Neural cell (in vitro differentiated cells): Measurements from ENCODE around the gene USP37. TPM values are rescaled to one million over a fixed set of nuclear protein-coding genes. Genes with fewer than 3 reads are reported as not detected.
A peak's percentile ranks its signal among the peaks of the same experiment; 100 is the strongest.

Experiments
- H2AFZ ChIP-seq: fragments of 200-600, 300-800 bp; sonication (generic), shearing (Covaris generic); 2 replicates; pipeline ENCODE4 v1.6.0; 2014; ENCODE audit warnings: low read depth, mild to moderate bottlenecking, antibody characterized with exemption, low read length, moderate library complexity
- H3F3A ChIP-seq: fragments of 200-600 bp; shearing (Covaris generic); 2 replicates; pipeline ENCODE4 v1.6.1; 2016; ENCODE audit warnings: mild to moderate bottlenecking, moderate library complexity, mixed read lengths, antibody characterized with exemption, low read length; ENCODE audit not compliant: insufficient read depth, poor library complexity, severe bottlenecking
- H3K27ac ChIP-seq: fragments of 200-600, 300-800 bp; sonication (generic), shearing (Covaris generic); 2 replicates; pipeline ENCODE4 v1.5.1; 2014; ENCODE audit warnings: mild to moderate bottlenecking, low read length, moderate library complexity
- H3K27me3 ChIP-seq: fragments of 300-800, 200-600 bp; sonication (generic), shearing (Covaris generic); 2 replicates; pipeline ENCODE4 v1.6.0; 2014; ENCODE audit warnings: mild to moderate bottlenecking, low read depth, low read length, moderate library complexity; ENCODE audit not compliant: insufficient read depth
- H3K36me3 ChIP-seq: fragments of 300-800, 200-600 bp; sonication (generic), shearing (Covaris generic); 2 replicates; pipeline ENCODE4 v1.5.1; 2014; ENCODE audit warnings: mild to moderate bottlenecking, antibody characterized with exemption, low read length, moderate library complexity; ENCODE audit not compliant: insufficient read depth
- H3K4me2 ChIP-seq: fragments of 300-800, 200-600 bp; sonication (generic), shearing (Covaris generic); 2 replicates; pipeline ENCODE4 v1.6.0; 2014; ENCODE audit warnings: mild to moderate bottlenecking, low read length
- H3K4me3 ChIP-seq: fragments of 300-800, 200-600 bp; sonication (generic), shearing (Covaris generic); 2 replicates; pipeline ENCODE4 v1.5.1; 2014; ENCODE audit warnings: mild to moderate bottlenecking, low read length, moderate library complexity
- H3K79me2 ChIP-seq: fragments of 200-600 bp; shearing (Covaris generic); replicated peaks from 2 replicates; pipeline ENCODE4 v1.6.0; 2014; ENCODE audit warnings: mild to moderate bottlenecking, low read length, moderate library complexity; ENCODE audit not compliant: insufficient read depth
- H3K9ac ChIP-seq: fragments of 300-800, 200-600 bp; sonication (generic), shearing (Covaris generic); 2 replicates; pipeline ENCODE4 v1.6.1; 2016; ENCODE audit warnings: mild to moderate bottlenecking, low read length, mixed read lengths
- H3K9me2 ChIP-seq: fragments of 200-600 bp; shearing (Covaris generic); 2 replicates; pipeline ENCODE4 v1.6.1; 2016; ENCODE audit warnings: mild to moderate bottlenecking, low read length, mixed read lengths; ENCODE audit not compliant: insufficient read depth
- H3K9me3 ChIP-seq: fragments of 200-600, 300-800 bp; sonication (generic), shearing (Covaris generic); 2 replicates; pipeline ENCODE4 v1.6.1; 2016; ENCODE audit warnings: mild to moderate bottlenecking, mixed run types, low read length, moderate library complexity, mixed read lengths
- H4K20me1 ChIP-seq: fragments of 200-600 bp; shearing (Covaris generic); 2 replicates; pipeline ENCODE4 v1.6.1; 2016; ENCODE audit warnings: mild to moderate bottlenecking, mixed run types; ENCODE audit not compliant: insufficient read depth
- EP300 ChIP-seq: fragments of 450-650 bp; conservative IDR thresholded peaks from 2 replicates; pipeline ENCODE4 v1.6.1; 2014; ENCODE audit warnings: antibody characterized with exemption, mild to moderate bottlenecking, moderate library complexity; ENCODE audit not compliant: poor library complexity, severe bottlenecking
- EZH2 ChIP-seq: fragments of 200-600, 300-800 bp; shearing (Covaris generic), sonication (generic); IDR thresholded peaks from 2 replicates; pipeline ENCODE4 v1.6.1; 2014; ENCODE audit warnings: antibody characterized with exemption, low read length, borderline replicate concordance, mild to moderate bottlenecking; ENCODE audit not compliant: insufficient read depth, poor library complexity, severe bottlenecking
- MXI1 ChIP-seq: fragments of 450-650 bp; conservative IDR thresholded peaks from 2 replicates; pipeline ENCODE4 v1.6.1; 2014; ENCODE audit warnings: antibody characterized with exemption, mild to moderate bottlenecking; ENCODE audit not compliant: poor library complexity, severe bottlenecking
- POLR2AphosphoS5 ChIP-seq: IDR thresholded peaks from 2 replicates; pipeline ENCODE4 v1.6.1; 2012
- RAD21 ChIP-seq: fragments of 450-650 bp; conservative IDR thresholded peaks from 2 replicates; pipeline ENCODE4 v1.6.1; 2014; ENCODE audit warnings: antibody characterized with exemption, mild to moderate bottlenecking, moderate library complexity
- SMC3 ChIP-seq: fragments of 450-650 bp; conservative IDR thresholded peaks from 2 replicates; pipeline ENCODE4 v1.6.1; 2014; ENCODE audit warnings: antibody characterized with exemption, mild to moderate bottlenecking, moderate library complexity; ENCODE audit not compliant: poor library complexity
- TAF1 ChIP-seq: IDR thresholded peaks from 2 replicates; pipeline ENCODE4 v1.6.1; 2012; ENCODE audit warnings: low read depth
- polyA plus RNA-seq: library from polyadenylated mRNA; depleted of rRNA; stranded (reverse); fragments of >200 nt; gene quantifications from 2 replicates; pipeline ENCODE4 v1.2.3, GENCODE V29; 2014
- TF ChIP-seq, protein P1 (sequence below): fragments of 450-650 bp; IDR thresholded peaks from 2 replicates; pipeline ENCODE4 v1.5.1; 2014; ENCODE audit warnings: antibody characterized with exemption, mild to moderate bottlenecking, moderate library complexity; ENCODE audit not compliant: poor library complexity, severe bottlenecking
- TF ChIP-seq, protein P2 (sequence below): IDR thresholded peaks from 2 replicates; pipeline ENCODE4 v1.6.1; 2012; ENCODE audit warnings: borderline replicate concordance

The USP37 gene
- polyA plus RNA-seq, 1 donor from 2014 or later: 16.5 TPM

DNA sequence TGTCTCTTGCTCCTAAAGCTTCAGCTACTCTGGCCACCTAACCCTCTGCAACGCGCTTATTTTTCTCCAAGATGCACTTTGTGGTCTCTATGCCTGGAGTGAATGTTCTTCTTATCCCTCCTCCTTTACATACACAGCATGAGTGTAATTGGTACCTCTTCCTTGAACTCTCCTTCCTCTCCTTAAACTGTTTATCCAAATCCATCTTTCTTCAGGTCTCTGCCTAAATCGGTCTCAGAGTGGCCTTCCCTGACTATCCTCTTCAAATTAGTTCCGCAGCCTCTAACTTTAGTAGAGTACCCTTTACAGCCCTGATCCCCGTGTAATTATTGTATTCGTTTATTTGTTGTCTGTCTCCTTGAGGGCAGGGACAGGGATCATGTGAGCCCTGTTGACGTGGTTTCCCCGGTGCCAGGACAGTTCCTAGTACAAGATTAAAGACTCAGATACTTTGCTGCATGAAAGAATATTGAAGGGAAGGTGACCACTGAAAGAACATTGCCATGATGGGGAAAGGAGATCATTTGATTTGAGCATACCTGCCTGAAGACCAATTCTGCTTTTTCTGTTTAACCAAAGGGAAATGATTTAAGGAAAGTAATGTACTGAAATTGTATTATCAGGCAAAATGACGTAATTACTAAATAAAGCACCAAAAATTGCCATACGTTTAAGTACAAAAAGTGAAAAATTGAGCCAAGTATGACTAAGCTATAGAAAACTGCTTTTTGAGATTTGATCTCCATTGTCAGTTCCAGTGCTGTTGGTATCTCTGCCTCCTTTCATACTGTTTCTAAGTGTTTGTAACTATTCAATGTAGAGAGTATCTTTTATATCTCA, 1.7 kb upstream of the USP37 start:
- Histone ChIP-seq H4K20me1 (no peaks in the 10 kb centered on the region), H3K27ac (peak overlapping the region; percentile 89), H3F3A (no peaks in the 10 kb centered on the region), H3K36me3 (peaks cover 6% of the 10 kb centered on the region), H3K4me3 (peak overlapping the region; percentile 67), H3K9me2 (no peaks in the 10 kb centered on the region), H3K4me2 (peak overlapping the region; percentile 60), H2AFZ (no peak overlapping the region), H3K79me2 (peaks cover 89% of the 10 kb centered on the region), H3K9me3 (no peaks in the 10 kb centered on the region), H3K9ac (peak overlapping the region; percentile 90), H3K27me3 (no peaks in the 10 kb centered on the region)
- TF ChIP-seq MXI1: no peak
- no peak for TF ChIP-seq EZH2
- no peak for TF ChIP-seq TAF1
- no peak for TF ChIP-seq RAD21
- TF ChIP-seq POLR2AphosphoS5: no peak
- TF ChIP-seq, protein P1, sequence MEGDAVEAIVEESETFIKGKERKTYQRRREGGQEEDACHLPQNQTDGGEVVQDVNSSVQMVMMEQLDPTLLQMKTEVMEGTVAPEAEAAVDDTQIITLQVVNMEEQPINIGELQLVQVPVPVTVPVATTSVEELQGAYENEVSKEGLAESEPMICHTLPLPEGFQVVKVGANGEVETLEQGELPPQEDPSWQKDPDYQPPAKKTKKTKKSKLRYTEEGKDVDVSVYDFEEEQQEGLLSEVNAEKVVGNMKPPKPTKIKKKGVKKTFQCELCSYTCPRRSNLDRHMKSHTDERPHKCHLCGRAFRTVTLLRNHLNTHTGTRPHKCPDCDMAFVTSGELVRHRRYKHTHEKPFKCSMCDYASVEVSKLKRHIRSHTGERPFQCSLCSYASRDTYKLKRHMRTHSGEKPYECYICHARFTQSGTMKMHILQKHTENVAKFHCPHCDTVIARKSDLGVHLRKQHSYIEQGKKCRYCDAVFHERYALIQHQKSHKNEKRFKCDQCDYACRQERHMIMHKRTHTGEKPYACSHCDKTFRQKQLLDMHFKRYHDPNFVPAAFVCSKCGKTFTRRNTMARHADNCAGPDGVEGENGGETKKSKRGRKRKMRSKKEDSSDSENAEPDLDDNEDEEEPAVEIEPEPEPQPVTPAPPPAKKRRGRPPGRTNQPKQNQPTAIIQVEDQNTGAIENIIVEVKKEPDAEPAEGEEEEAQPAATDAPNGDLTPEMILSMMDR: no peak
- TF ChIP-seq, protein P2, sequence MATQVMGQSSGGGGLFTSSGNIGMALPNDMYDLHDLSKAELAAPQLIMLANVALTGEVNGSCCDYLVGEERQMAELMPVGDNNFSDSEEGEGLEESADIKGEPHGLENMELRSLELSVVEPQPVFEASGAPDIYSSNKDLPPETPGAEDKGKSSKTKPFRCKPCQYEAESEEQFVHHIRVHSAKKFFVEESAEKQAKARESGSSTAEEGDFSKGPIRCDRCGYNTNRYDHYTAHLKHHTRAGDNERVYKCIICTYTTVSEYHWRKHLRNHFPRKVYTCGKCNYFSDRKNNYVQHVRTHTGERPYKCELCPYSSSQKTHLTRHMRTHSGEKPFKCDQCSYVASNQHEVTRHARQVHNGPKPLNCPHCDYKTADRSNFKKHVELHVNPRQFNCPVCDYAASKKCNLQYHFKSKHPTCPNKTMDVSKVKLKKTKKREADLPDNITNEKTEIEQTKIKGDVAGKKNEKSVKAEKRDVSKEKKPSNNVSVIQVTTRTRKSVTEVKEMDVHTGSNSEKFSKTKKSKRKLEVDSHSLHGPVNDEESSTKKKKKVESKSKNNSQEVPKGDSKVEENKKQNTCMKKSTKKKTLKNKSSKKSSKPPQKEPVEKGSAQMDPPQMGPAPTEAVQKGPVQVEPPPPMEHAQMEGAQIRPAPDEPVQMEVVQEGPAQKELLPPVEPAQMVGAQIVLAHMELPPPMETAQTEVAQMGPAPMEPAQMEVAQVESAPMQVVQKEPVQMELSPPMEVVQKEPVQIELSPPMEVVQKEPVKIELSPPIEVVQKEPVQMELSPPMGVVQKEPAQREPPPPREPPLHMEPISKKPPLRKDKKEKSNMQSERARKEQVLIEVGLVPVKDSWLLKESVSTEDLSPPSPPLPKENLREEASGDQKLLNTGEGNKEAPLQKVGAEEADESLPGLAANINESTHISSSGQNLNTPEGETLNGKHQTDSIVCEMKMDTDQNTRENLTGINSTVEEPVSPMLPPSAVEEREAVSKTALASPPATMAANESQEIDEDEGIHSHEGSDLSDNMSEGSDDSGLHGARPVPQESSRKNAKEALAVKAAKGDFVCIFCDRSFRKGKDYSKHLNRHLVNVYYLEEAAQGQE: no peak
- no peak for TF ChIP-seq EP300
- TF ChIP-seq SMC3: no peak

DNA sequence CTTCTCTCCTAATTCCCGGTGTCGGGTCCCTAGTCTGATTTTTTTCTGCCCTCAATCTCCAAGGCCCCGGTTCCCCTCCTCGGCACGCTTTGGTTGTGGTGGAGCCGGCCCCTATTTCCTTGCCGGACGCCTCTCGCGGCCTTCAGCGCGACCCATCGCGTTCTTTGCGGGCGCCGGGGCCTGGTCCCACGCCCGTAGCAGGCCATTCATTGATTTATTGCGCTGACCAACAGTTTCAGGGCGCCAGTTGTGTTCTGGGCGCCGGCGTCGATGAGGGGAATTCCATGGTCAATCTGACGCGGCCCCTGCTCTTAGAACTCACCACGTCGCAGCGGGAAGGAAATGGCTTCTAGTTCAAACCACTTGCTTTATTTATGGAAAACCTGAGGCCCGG, 884 bp upstream of the USP37 start:
- Histone ChIP-seq H3K27me3 (no peaks in the 10 kb centered on the region), H3K36me3 (no peaks in the 10 kb centered on the region), H3K27ac (peak overlapping the region; percentile 89), H4K20me1 (no peaks in the 10 kb centered on the region), H3K4me3 (peak overlapping the region; percentile 67), H3K9me2 (no peaks in the 10 kb centered on the region), H3K9me3 (no peaks in the 10 kb centered on the region), H2AFZ (peak overlapping the region; percentile 74), H3K79me2 (peaks cover 88% of the 10 kb centered on the region), H3F3A (no peaks in the 10 kb centered on the region), H3K9ac (peak overlapping the region; percentile 90), H3K4me2 (peak overlapping the region; percentile 60)
- TF ChIP-seq, protein P1: no peak
- TF ChIP-seq TAF1 (no peak), POLR2AphosphoS5 (no peak), MXI1 (no peak), EP300 (no peak), EZH2 (no peak), RAD21 (no peak), SMC3 (no peak)
- TF ChIP-seq, protein P2: no peak
